ENCODE results near the gene TNFAIP8L2. TPM values are rescaled to one million over a fixed set of nuclear protein-coding genes. Genes with fewer than 3 reads are reported as not detected.
A peak's percentile ranks its signal among the peaks of the same experiment; 100 is the strongest.
"Not testable (repeated sequence)": the region's sequence is repeated elsewhere in the genome, so short reads cannot be mapped to it uniquely, and the experiment has no call there.

Gene TNFAIP8L2
- polyA plus RNA-seq, 1 experiment, result not detected

DNA sequence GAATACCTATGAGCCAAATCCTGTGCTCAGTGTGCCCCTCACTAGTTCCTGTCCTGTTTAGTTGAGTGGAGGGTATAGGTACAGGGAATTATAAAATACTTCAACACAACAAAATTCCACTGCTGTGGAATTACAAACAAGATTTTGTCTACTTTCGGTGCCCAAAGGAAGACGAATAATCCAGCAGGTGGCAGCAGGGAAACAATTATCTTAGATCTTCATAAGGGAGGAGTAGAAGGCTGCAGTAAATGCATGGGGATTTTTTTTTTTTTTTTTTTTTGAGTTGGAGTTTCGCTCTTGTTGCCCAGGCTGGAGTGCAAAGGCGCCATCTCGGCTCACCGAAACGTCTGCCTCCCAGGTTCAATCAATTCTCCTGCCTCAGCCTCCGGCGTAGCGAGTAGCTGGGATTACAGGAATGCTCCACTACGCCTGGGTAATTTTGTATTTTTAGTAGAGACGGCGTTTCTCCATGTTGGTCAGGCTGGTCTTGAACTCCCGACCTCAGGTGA is 39.9 kb downstream of the TNFAIP8L2 start:
- no peaks in the 10 kb centered on the region for H3K36me3 ChIP-seq (ENCODE audit: control insufficient read depth, insufficient read depth, low read length)
- ChIA-PET POLR2A (no interaction called here), CTCF (interaction anchor here (1.7 to 4.0 kb wide), 2 partner anchors 56 to 145 kb away, joined by 5 to 43 read pairs; partner anchors contain the start of gene PSMD4)
- peak overlapping the region; percentile 9 for H3K4me3 ChIP-seq (ENCODE audit: low read depth, low read length)
- DNase-seq (ENCODE audit: low read depth), result peak; percentile 62
- TF ChIP-seq, protein P1, sequence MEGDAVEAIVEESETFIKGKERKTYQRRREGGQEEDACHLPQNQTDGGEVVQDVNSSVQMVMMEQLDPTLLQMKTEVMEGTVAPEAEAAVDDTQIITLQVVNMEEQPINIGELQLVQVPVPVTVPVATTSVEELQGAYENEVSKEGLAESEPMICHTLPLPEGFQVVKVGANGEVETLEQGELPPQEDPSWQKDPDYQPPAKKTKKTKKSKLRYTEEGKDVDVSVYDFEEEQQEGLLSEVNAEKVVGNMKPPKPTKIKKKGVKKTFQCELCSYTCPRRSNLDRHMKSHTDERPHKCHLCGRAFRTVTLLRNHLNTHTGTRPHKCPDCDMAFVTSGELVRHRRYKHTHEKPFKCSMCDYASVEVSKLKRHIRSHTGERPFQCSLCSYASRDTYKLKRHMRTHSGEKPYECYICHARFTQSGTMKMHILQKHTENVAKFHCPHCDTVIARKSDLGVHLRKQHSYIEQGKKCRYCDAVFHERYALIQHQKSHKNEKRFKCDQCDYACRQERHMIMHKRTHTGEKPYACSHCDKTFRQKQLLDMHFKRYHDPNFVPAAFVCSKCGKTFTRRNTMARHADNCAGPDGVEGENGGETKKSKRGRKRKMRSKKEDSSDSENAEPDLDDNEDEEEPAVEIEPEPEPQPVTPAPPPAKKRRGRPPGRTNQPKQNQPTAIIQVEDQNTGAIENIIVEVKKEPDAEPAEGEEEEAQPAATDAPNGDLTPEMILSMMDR (IDR thresholded peaks at IDR 0.05; ENCODE audit: insufficient read depth, low read depth, low read length), result peak; percentile 56
- no peaks in the 10 kb centered on the region for H3K27me3 ChIP-seq (ENCODE audit: control insufficient read depth, insufficient read depth, low read length)

DNA sequence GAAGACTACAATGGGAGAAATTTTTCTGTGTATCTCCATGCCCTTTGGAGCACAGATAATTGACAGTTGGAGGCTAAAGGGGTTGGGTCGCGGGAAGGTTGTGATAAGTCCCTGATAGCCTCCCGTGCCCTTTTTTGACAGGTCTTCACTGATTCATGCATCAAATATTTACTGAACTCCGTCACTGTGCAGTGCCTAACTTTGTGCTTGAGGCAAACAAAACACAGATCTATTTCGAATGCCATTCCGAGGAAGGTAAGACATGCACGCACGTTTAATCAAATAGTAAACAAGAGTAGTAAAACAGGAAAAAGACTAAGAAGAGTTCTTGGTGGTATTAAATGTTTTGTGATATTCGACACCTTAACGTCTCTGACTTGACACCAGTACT is 41.4 kb downstream of the TNFAIP8L2 start:
- H3K27me3 ChIP-seq (ENCODE audit: control insufficient read depth, insufficient read depth, low read length), result no peaks in the 10 kb centered on the region
- DNase-seq (ENCODE audit: low read depth), result no peak
- TF ChIP-seq, protein P1 (IDR thresholded peaks at IDR 0.05; ENCODE audit: insufficient read depth, low read depth, low read length), result no peak
- H3K4me3 ChIP-seq (ENCODE audit: low read depth, low read length), result peak overlapping the region; percentile 97
- POLR2A ChIA-PET, result no interaction called here
- peaks cover 4% of the 10 kb centered on the region for H3K36me3 ChIP-seq (ENCODE audit: control insufficient read depth, insufficient read depth, low read length)
- CTCF ChIA-PET, result interaction anchor here (4.0 kb wide), 1 partner anchor 54 kb away, joined by 43 read pairs; the partner anchor contains the start of gene PSMD4

DNA sequence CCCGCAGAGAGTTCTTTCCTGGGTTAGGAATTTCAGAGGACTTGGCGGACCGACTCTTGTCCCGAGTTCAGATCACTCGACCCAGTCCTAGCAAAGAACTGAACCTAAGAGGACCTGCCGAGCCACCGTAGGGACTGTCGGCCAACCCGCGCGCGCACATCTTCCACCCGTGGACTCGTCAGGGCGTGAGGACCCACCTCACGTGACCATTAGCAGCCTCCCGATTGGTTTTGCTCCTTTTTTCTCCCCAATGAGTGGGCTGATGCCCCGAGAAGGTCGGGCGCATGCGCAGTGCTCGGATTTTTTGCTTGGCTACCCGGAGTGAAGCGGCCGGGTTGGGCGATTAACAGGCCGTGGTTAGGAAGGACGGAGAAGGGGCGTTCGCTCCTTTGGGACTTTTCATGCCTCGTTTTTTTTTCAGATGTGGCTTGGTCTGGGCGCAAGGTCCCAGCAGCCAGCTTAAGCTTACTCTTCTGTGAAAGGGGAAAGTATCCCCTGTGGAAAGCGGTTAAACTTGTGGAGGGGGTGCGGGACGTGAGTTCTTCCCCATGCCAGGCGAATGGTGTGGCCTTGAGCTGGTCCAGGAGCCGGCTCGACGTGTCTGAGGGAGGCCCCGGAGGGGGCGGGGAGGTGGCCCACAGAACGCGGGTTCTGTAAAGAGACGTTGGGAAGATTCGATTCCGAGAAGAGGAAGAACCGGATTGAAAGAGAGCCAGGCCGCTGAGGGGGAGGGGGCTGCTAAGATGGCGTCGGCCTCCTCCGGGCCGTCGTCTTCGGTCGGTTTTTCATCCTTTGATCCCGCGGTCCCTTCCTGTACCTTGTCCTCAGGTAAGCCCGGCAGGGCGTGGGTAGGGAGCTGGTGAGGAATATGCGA is 42.0 kb downstream of the TNFAIP8L2 start, which contains the start of gene PIP5K1A:
PIP5K1A (plus strand) TSS at position 299 of the 874 bp plus-strand sequence; CDS start at position 744, 445 bp downstream.
- Histone ChIP-seq H3K36me3 (ENCODE audit: control insufficient read depth, insufficient read depth, low read length) (peaks cover 7% of the 10 kb centered on the region), H3K27me3 (ENCODE audit: control insufficient read depth, insufficient read depth, low read length) (no peaks in the 10 kb centered on the region), H3K4me3 (ENCODE audit: low read depth, low read length) (peak within 1 kb of the TSS; percentile 97)
- TF ChIP-seq, protein P1 (IDR thresholded peaks at IDR 0.05; ENCODE audit: insufficient read depth, low read depth, low read length), result no peak
- ChIA-PET CTCF (interaction anchor here (1.0 kb wide), 3 partner anchors 99 to 146 kb away, joined by 3 to 4 read pairs (median 4); no protein-coding TSS in a partner anchor), POLR2A (interaction anchor here (0.7 kb wide), 1 partner anchor 56 kb away, joined by 3 read pairs; the partner anchor contains the start of gene PSMD4)
- peak; percentile 86 for DNase-seq (ENCODE audit: low read depth)

DNA sequence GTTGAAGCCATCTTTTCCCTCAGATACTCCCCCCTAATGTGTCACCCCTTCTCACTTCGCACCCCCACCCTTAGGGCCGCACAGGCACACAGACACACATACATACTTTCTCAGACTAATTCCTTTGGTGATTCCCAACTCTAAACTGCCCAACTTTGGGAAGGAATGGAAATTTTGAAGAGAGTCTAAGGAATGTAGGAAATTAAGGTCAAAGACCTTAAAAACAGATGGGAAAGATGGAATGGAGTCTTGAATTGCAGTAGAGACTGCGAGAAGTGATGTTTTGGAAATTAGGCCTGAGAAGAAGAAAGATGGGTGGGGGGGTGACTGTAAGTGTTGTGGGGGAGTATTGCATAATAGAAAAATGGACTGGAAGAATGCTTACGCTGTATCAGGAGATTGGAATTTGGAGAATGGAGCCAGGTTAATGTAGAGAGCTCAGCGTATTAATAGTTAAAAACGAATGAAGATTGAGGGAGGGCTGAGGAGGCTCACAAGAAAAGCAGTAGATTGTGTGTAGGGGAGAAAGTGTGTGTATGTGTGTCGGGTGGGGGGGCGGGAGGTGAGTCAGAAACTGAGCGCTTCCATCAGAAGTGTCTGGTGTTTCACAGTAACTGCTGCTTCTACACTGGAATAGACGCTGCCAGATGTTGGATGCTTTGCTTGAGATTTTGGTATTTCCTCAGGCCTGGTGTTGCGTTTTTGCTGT is 43.6 kb downstream of the TNFAIP8L2 start:
- ChIA-PET POLR2A (interaction anchor here (1.0 kb wide), 1 partner anchor 10 kb away, joined by 3 read pairs; the partner anchor contains the start of gene VPS72), CTCF (interaction anchor here (1.0 to 1.1 kb wide), 3 partner anchors 12 to 145 kb away, joined by 3 read pairs; no protein-coding TSS in a partner anchor)
- H3K4me3 ChIP-seq (ENCODE audit: low read depth, low read length), result peak overlapping the region; percentile 97
- H3K27me3 ChIP-seq (ENCODE audit: control insufficient read depth, insufficient read depth, low read length), result no peaks in the 10 kb centered on the region
- DNase-seq (ENCODE audit: low read depth), result peak; percentile 82
- peaks cover 7% of the 10 kb centered on the region for H3K36me3 ChIP-seq (ENCODE audit: control insufficient read depth, insufficient read depth, low read length)
- TF ChIP-seq, protein P1 (IDR thresholded peaks at IDR 0.05; ENCODE audit: insufficient read depth, low read depth, low read length), result no peak

DNA sequence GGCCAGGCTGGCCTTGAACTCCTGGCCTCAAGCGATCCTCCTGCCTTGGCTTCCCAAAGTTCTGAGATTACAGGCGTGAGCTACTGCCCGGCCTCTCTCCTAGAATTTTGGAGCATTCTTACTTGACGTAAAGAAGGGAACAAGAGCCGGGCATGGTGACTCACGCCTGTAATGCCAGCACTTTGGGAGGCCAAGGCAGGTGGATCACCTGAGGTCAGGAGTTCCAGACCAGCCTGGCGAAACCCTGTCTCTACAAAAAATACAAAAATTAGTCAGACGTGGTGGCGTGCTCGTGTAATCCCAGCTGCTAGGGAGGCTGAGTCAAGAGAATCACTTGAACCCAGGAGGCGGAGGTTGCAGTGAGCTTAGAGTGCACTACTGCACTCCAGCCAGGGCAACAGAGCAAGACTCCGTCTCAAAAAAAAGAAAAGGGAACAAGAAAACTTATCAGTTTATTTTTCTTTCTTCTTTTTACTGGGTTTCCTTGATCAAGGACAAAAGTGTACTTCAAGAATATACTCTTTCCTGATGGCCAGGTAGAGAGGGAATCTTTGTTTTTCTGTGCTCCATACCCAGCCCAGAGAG is 49.0 kb downstream of the TNFAIP8L2 start:
- DNase-seq (ENCODE audit: low read depth); H3K27me3 ChIP-seq (ENCODE audit: control insufficient read depth, insufficient read depth, low read length); CTCF ChIA-PET; H3K4me3 ChIP-seq (ENCODE audit: low read depth, low read length); POLR2A ChIA-PET: not testable (repeated sequence)
- peaks cover 17% of the 10 kb centered on the region for H3K36me3 ChIP-seq (ENCODE audit: control insufficient read depth, insufficient read depth, low read length)

All from BJ (cell line).